HCT116 (cell line): ENCODE results near the gene RIPK3.

ENCODE experiments used
- ATF3 ChIP-seq: IDR thresholded peaks from 2 replicates; pipeline ENCODE4 v1.6.1; 2012
- CBX3 ChIP-seq: IDR thresholded peaks from 2 replicates; pipeline ENCODE4 v1.6.1; 2012; ENCODE audit warnings: low read depth
- EZH2 ChIP-seq: fragments of 200-600 bp; sonication (generic); IDR thresholded peaks from 2 replicates; pipeline ENCODE4 v1.6.1; 2017; ENCODE audit warnings: antibody characterized with exemption, mixed run types
- EZH2phosphoT487 ChIP-seq: fragments of 200-600 bp; IDR thresholded peaks from 2 replicates; pipeline ENCODE4 v1.6.1; 2018; ENCODE audit warnings: antibody characterized with exemption, borderline replicate concordance
- POLR2A ChIP-seq: IDR thresholded peaks from 2 replicates; pipeline ENCODE4 v1.7.0; 2011; ENCODE audit warnings: borderline replicate concordance; ENCODE audit not compliant: insufficient read depth, insufficient read length; ENCODE audit errors: extremely low read depth
- POLR2AphosphoS5 ChIP-seq: IDR thresholded peaks from 2 replicates; pipeline ENCODE4 v1.6.1; 2011; ENCODE audit warnings: mild to moderate bottlenecking, low read depth, low read length, moderate library complexity
- SIN3A ChIP-seq: IDR thresholded peaks from 2 replicates; pipeline ENCODE4 v1.6.1; 2012; ENCODE audit warnings: low read depth
- TCF7L2 ChIP-seq: IDR thresholded peaks from 2 replicates; pipeline ENCODE4 v1.7.0; 2011; ENCODE audit warnings: borderline replicate concordance, inconsistent platforms; ENCODE audit not compliant: insufficient read depth, insufficient read length; ENCODE audit errors: extremely low read depth
- ZFX ChIP-seq: fragments of 450-650 bp; IDR thresholded peaks from 2 replicates; pipeline ENCODE4 v1.6.1; 2017
- TF ChIP-seq, protein P1 (sequence below), 3 experiments: fragments of 200-600 bp in 1 of 3; sonication (generic) in 1 of 3; IDR thresholded peaks in 2 of 3; conservative IDR thresholded peaks in 1 of 3; 2 replicates each; pipeline ENCODE4 v1.5.1; 2012 to 2017; ENCODE audit warnings: low read depth in 2 of 3, low read length in 2 of 3, antibody characterized with exemption in 1 of 3, borderline replicate concordance in 1 of 3, control low read depth in 1 of 3, mild to moderate bottlenecking in 1 of 3, mixed read lengths in 1 of 3, mixed run types in 1 of 3, moderate library complexity in 1 of 3; ENCODE audit not compliant: insufficient read depth in 1 of 3
- TF ChIP-seq, protein P2 (sequence below): IDR thresholded peaks from 2 replicates; pipeline ENCODE4 v1.6.1; 2012; ENCODE audit warnings: low read depth
- TF ChIP-seq, protein P3 (sequence below): IDR thresholded peaks from 2 replicates; pipeline ENCODE4 v1.6.1; 2011; ENCODE audit warnings: mild to moderate bottlenecking, low read length, moderate library complexity; ENCODE audit not compliant: insufficient replicate concordance; ENCODE audit errors: extremely low read depth

DNA sequence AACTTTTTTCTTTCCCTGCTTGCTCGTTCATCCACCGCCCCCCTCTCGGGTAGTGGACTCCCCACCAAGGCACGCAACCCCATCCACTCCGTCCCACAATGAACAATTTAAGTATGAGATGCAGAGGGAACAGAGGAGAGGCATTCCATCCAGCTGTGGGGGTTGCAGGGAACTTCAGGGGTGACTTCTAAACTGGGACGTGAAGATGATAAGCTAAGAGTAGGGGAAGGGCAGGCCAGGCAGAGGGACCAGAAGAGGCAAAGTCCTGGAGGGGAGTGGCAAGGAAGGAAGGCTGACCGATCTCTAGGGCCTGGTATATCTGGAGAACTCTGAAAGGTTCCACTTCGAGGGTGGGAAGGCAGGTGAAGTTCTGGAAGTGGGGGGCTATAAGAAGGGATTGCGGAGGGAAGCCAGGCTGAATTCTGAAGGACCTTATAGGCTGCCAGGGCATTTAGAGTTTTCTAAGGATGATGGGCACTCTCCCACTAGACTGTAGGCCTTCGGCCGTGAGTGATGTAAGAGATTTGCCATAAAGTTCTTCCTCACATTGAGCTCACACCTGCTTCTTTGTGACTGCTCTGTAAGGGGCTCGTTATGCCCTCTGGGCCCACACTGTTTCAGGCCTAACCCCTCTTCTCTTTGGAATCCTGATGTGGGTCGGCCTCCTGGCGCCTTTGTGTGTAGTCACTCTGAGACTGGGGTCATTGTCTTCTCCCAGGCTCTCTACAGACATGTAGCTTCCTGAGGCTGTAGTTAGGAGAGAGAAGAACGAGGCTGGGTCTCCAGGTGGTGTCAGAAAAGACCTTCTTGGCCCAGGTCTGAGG lies 40.3 kb upstream of the RIPK3 start:
- TF ChIP-seq POLR2A = no peak
- TF ChIP-seq, protein P1, sequence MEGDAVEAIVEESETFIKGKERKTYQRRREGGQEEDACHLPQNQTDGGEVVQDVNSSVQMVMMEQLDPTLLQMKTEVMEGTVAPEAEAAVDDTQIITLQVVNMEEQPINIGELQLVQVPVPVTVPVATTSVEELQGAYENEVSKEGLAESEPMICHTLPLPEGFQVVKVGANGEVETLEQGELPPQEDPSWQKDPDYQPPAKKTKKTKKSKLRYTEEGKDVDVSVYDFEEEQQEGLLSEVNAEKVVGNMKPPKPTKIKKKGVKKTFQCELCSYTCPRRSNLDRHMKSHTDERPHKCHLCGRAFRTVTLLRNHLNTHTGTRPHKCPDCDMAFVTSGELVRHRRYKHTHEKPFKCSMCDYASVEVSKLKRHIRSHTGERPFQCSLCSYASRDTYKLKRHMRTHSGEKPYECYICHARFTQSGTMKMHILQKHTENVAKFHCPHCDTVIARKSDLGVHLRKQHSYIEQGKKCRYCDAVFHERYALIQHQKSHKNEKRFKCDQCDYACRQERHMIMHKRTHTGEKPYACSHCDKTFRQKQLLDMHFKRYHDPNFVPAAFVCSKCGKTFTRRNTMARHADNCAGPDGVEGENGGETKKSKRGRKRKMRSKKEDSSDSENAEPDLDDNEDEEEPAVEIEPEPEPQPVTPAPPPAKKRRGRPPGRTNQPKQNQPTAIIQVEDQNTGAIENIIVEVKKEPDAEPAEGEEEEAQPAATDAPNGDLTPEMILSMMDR (IDR thresholded peaks at IDR 0.05 in 2 of 3, conservative IDR thresholded peaks at IDR 0.05 in 1 of 3; ENCODE audit: borderline replicate concordance in 1 of 3, insufficient read depth in 1 of 3, low read depth in 2 of 3, low read length in 2 of 3) = no peak
- TF ChIP-seq EZH2phosphoT487 = no peak
- TF ChIP-seq ZFX = no peak
- TF ChIP-seq, protein P2, sequence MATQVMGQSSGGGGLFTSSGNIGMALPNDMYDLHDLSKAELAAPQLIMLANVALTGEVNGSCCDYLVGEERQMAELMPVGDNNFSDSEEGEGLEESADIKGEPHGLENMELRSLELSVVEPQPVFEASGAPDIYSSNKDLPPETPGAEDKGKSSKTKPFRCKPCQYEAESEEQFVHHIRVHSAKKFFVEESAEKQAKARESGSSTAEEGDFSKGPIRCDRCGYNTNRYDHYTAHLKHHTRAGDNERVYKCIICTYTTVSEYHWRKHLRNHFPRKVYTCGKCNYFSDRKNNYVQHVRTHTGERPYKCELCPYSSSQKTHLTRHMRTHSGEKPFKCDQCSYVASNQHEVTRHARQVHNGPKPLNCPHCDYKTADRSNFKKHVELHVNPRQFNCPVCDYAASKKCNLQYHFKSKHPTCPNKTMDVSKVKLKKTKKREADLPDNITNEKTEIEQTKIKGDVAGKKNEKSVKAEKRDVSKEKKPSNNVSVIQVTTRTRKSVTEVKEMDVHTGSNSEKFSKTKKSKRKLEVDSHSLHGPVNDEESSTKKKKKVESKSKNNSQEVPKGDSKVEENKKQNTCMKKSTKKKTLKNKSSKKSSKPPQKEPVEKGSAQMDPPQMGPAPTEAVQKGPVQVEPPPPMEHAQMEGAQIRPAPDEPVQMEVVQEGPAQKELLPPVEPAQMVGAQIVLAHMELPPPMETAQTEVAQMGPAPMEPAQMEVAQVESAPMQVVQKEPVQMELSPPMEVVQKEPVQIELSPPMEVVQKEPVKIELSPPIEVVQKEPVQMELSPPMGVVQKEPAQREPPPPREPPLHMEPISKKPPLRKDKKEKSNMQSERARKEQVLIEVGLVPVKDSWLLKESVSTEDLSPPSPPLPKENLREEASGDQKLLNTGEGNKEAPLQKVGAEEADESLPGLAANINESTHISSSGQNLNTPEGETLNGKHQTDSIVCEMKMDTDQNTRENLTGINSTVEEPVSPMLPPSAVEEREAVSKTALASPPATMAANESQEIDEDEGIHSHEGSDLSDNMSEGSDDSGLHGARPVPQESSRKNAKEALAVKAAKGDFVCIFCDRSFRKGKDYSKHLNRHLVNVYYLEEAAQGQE = no peak
- no peak for TF ChIP-seq ATF3
- no peak for TF ChIP-seq POLR2AphosphoS5
- TF ChIP-seq TCF7L2 = no peak
- no peak for TF ChIP-seq SIN3A
- no peak for TF ChIP-seq EZH2
- TF ChIP-seq, protein P3, sequence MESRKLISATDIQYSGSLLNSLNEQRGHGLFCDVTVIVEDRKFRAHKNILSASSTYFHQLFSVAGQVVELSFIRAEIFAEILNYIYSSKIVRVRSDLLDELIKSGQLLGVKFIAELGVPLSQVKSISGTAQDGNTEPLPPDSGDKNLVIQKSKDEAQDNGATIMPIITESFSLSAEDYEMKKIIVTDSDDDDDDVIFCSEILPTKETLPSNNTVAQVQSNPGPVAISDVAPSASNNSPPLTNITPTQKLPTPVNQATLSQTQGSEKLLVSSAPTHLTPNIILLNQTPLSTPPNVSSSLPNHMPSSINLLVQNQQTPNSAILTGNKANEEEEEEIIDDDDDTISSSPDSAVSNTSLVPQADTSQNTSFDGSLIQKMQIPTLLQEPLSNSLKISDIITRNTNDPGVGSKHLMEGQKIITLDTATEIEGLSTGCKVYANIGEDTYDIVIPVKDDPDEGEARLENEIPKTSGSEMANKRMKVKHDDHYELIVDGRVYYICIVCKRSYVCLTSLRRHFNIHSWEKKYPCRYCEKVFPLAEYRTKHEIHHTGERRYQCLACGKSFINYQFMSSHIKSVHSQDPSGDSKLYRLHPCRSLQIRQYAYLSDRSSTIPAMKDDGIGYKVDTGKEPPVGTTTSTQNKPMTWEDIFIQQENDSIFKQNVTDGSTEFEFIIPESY = no peak
- TF ChIP-seq CBX3 = no peak
